ENCODE results near the gene DUS2. TPM values are rescaled to one million over a fixed set of nuclear protein-coding genes. Genes with fewer than 3 reads are reported as not detected.

Gene DUS2
- total and polyA plus RNA-seq, 9 of the 15 experiments (the other 6 are each of a cell fraction or from before 2014, with no cell fraction given), result 5.8 to 22.5 (median 20.6) TPM

DNA sequence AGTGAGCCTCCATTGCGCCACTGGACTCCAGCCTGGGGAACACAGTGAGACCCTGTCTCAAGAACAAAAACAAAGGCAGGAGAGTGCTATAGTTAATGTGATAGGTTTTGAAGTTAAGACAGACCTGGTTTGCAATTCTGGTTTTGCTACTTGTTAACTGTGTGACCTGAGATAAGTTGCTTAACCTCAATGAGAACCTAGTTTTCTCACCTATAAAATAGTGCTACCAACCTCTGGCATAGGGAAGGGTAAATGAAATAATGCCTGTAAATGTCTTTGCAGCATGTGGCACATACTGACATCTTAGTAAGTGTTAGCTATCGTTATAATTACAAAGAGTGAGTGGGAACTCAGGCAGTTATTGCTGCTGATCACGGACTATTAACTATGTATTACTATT is 32.3 kb downstream of the DUS2 start:
- Histone ChIP-seq H3K4me2 (ENCODE audit: insufficient read depth, low read length) (no peak overlapping the region), H3K4me1 (replicated peaks in 1 of 2; ENCODE audit: control insufficient read depth in 2 of 2, insufficient read depth in 2 of 2, low read length in 2 of 2) (no peaks in the 10 kb centered on the region), H3K9ac (ENCODE audit: insufficient read depth in 1 of 2, low read depth in 2 of 2, low read length in 2 of 2) (no peak overlapping the region), H3K27ac (ENCODE audit: extremely low read depth, low read depth, low read length) (no peak overlapping the region), H3K9me1 (ENCODE audit: control insufficient read depth, insufficient read depth, low read length) (no peaks in the 10 kb centered on the region), H4K20me1 (replicated peaks; ENCODE audit: control insufficient read depth, insufficient read depth, low read length) (no peaks in the 10 kb centered on the region), H3K36me3 (ENCODE audit: control insufficient read depth, insufficient read depth, low read length) (peaks cover 59% of the 10 kb centered on the region; the same call in 2 of the 3 replicates), H3K27me3 (ENCODE audit: control insufficient read depth in 2 of 2, insufficient read depth in 2 of 2, low read length in 2 of 2) (no peaks in the 10 kb centered on the region), H3K9me3 (replicated peaks; ENCODE audit: control insufficient read depth, insufficient read depth, low read depth, low read length) (no peaks in the 10 kb centered on the region), H2AFZ (ENCODE audit: low read depth, low read length) (no peak overlapping the region), H3K4me3 (no peak overlapping the region), H3K79me2 (ENCODE audit: control insufficient read depth, insufficient read depth, low read length) (no peaks in the 10 kb centered on the region)
- ATAC-seq (no peak), FAIRE-seq (no peak), DNase-seq (ENCODE audit: extremely low read depth in 1 of 4, low spot score in 3 of 4) (no peak)
- ChIA-PET POLR2A (interaction anchor here (0.6 to 1.6 kb wide), 3 partner anchors 20 to 395 kb away, joined by 3 to 4 read pairs (median 3); partner anchors contain the start of genes ACD and PSMB10), CTCF (ENCODE audit: low intra/inter-chr PET ratio) (no interaction called here)
- TF ChIP-seq ZNF707 (CRISPR knock-in tag; conservative IDR thresholded peaks at IDR 0.05) (no peak), NR2F6 (CRISPR knock-in tag; IDR thresholded peaks at IDR 0.05) (no peak), ZBTB8A (IDR thresholded peaks at IDR 0.05; ENCODE audit: partially characterized antibody) (no peak), ZNF583 (CRISPR knock-in tag; IDR thresholded peaks at IDR 0.05) (no peak), PRMT5 (CRISPR knock-in tag; IDR thresholded peaks at IDR 0.05) (no peak)
- TF ChIP-seq, protein P1, sequence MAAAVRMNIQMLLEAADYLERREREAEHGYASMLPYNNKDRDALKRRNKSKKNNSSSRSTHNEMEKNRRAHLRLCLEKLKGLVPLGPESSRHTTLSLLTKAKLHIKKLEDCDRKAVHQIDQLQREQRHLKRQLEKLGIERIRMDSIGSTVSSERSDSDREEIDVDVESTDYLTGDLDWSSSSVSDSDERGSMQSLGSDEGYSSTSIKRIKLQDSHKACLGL (CRISPR knock-in tag; IDR thresholded peaks at IDR 0.05; ENCODE audit: borderline replicate concordance, poor library complexity, severe bottlenecking), result no peak
- BruUV-seq (replicated peaks), result no TSS peak
- in situ Hi-C loops (cut with MboI), result no loop called here
- 71% methylated on average over 3 of the region's 3 CpGs for WGBS (ENCODE audit: insufficient coverage, low coverage, missing lambda C conversion rate)
- intact Hi-C loops (cut with micrococcal nuclease), result no loop called here

DNA sequence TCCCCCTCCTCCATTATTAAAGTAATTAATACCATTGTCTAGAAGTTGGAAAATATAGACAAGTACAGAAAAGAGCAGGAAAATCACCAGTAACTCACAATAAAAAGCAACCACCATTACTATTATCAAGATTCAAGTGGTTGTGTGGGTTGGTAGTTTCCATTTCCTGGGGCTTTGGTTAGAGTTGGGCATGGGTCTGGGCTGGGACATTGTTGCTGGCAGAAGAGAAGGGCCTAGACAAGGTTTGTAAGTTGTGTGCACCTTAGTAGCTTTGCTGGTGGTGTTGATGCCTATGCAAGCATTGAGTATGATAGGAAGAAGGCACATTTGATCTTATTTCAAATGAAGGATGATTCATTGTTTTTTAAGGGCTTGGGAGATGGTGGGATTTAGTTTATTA is 36.7 kb downstream of the DUS2 start:
- Histone ChIP-seq H3K36me3 (ENCODE audit: control insufficient read depth, insufficient read depth, low read length) (peaks cover 59% of the 10 kb centered on the region; the same call in 2 of the 3 replicates), H3K9me1 (ENCODE audit: control insufficient read depth, insufficient read depth, low read length) (no peaks in the 10 kb centered on the region), H3K79me2 (ENCODE audit: control insufficient read depth, insufficient read depth, low read length) (no peaks in the 10 kb centered on the region), H3K27ac (ENCODE audit: extremely low read depth, low read depth, low read length) (no peak overlapping the region), H2AFZ (ENCODE audit: low read depth, low read length) (no peak overlapping the region), H4K20me1 (replicated peaks; ENCODE audit: control insufficient read depth, insufficient read depth, low read length) (no peaks in the 10 kb centered on the region; the same call in 1 of the 2 replicates), H3K4me2 (ENCODE audit: insufficient read depth, low read length) (no peak overlapping the region), H3K9ac (ENCODE audit: insufficient read depth in 1 of 2, low read depth in 2 of 2, low read length in 2 of 2) (no peak overlapping the region), H3K4me3 (no peak overlapping the region), H3K27me3 (ENCODE audit: control insufficient read depth in 2 of 2, insufficient read depth in 2 of 2, low read length in 2 of 2) (no peaks in the 10 kb centered on the region), H3K4me1 (replicated peaks in 1 of 2; ENCODE audit: control insufficient read depth in 2 of 2, insufficient read depth in 2 of 2, low read length in 2 of 2) (peaks cover 4 to 10% of the 10 kb centered on the region in 2 experiments; a peak in 4 of 5 replicates), H3K9me3 (replicated peaks; ENCODE audit: control insufficient read depth, insufficient read depth, low read depth, low read length) (no peaks in the 10 kb centered on the region)
- ChIA-PET POLR2A (no interaction called here), CTCF (ENCODE audit: low intra/inter-chr PET ratio) (no interaction called here)
- ATAC-seq (no peak), DNase-seq (ENCODE audit: extremely low read depth in 1 of 4, low spot score in 3 of 4) (no peak), FAIRE-seq (no peak)
- intact Hi-C loops (cut with micrococcal nuclease) (no loop called here), in situ Hi-C loops (cut with MboI) (no loop called here)
- BruUV-seq (replicated peaks), result no TSS peak
- no peak for TF ChIP-seq KAT7 (CRISPR knock-in tag; IDR thresholded peaks at IDR 0.05; ENCODE audit: borderline replicate concordance)
- TF ChIP-seq GATAD2B (IDR thresholded peaks at IDR 0.05; ENCODE audit: borderline replicate concordance), result no peak
- no peak for TF ChIP-seq PPARD (CRISPR knock-in tag; IDR thresholded peaks at IDR 0.05)
- no peak for TF ChIP-seq SNRNP70 (optimal IDR thresholded peaks at IDR 0.05; ENCODE audit: low read depth, low read length)
- TF ChIP-seq SIRT6 (IDR thresholded peaks at IDR 0.05; ENCODE audit: low read depth, low read length), result no peak
